NB4 (cell line): ENCODE results near the gene BBX.

Experiments used
- CTCF ChIP-seq: IDR thresholded peaks from one replicate; pipeline ENCODE4 v1.5.1; 2012; ENCODE audit warnings: low read depth, low read length
- POLR2A ChIP-seq: IDR thresholded peaks from 2 replicates; pipeline ENCODE4 v1.6.1; 2011; ENCODE audit warnings: mild to moderate bottlenecking; ENCODE audit not compliant: insufficient read length; ENCODE audit errors: extremely low read depth

GRCh38 chr3:107729686-107730085 lies 206.9 kb downstream of the BBX start:
- TF ChIP-seq POLR2A (no peak), CTCF (no peak)
